Spleen (tissue), 7 donors: ENCODE results near the gene NKAIN2.

Experiments used
- POLR2A ChIP-seq, 3 donors: fragments of 450-650 bp; IDR thresholded peaks; one replicate each; pipeline ENCODE4 v1.5.1; 2017; ENCODE audit warnings: antibody characterized with exemption in 3 of 3, mild to moderate bottlenecking in 1 of 3
- POLR2AphosphoS5 ChIP-seq, 3 donors: sonication (generic); formaldehyde crosslinking; IDR thresholded peaks; one replicate each; pipeline ENCODE4 v1.5.1; 2017; ENCODE audit warnings: antibody characterized with exemption in 3 of 3
- TF ChIP-seq, protein P1 (sequence below), 11 experiments: fragments of 200-600 bp in 7 of 11; fragments of 450-650 bp in 4 of 11; sonication (generic) in 4 of 11; IDR thresholded peaks in 8 of 11; conservative IDR thresholded peaks in 3 of 11; 1 replicate in 7 of 11; 2 replicates in 4 of 11; pipeline versions ENCODE4 v1.4.0 to v1.8.0; 2016 to 2021; ENCODE audit warnings: antibody characterized with exemption in 11 of 11, inconsistent platforms in 4 of 11, mild to moderate bottlenecking in 1 of 11
- donor health status: DM: no; HTN: no; CAD: no; lungs with moderate emphysema.
- donor health status: DM: no; HTN: no; CAD: no.
- donor health status: DM: no; HTN: no; CAD: no.

DNA sequence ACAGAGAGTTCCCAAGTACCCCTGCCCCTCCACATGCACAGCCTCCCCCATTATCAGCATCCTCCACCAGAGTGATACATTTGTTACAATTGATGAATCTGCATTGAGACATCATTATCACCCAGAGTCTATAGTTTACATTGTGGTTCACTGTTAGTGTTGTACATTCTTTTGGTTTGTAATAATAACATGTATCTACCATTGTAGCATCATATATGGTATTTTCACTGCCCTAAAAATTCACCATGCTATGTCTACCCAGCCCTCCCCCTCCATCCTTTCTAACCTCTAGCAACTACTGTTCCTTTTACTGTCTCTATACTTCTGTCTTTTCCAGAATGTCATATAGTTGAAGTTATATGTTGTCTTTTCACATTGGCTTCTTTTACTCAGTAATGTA, 884.7 kb downstream of the NKAIN2 start:
- TF ChIP-seq POLR2AphosphoS5 (IDR thresholded peaks at IDR 0.05) (no peak), POLR2A (IDR thresholded peaks at IDR 0.05) (no peak)
- TF ChIP-seq, protein P1, sequence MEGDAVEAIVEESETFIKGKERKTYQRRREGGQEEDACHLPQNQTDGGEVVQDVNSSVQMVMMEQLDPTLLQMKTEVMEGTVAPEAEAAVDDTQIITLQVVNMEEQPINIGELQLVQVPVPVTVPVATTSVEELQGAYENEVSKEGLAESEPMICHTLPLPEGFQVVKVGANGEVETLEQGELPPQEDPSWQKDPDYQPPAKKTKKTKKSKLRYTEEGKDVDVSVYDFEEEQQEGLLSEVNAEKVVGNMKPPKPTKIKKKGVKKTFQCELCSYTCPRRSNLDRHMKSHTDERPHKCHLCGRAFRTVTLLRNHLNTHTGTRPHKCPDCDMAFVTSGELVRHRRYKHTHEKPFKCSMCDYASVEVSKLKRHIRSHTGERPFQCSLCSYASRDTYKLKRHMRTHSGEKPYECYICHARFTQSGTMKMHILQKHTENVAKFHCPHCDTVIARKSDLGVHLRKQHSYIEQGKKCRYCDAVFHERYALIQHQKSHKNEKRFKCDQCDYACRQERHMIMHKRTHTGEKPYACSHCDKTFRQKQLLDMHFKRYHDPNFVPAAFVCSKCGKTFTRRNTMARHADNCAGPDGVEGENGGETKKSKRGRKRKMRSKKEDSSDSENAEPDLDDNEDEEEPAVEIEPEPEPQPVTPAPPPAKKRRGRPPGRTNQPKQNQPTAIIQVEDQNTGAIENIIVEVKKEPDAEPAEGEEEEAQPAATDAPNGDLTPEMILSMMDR (IDR thresholded peaks at IDR 0.05 in 8 of 11, conservative IDR thresholded peaks at IDR 0.05 in 3 of 11), result no peak
